ENCODE results near the gene TMEM259. TPM values are rescaled to one million over a fixed set of nuclear protein-coding genes. Genes with fewer than 3 reads are reported as not detected.

TMEM259 gene
- total RNA-seq, 1 donor from 2014 or later = 120 TPM

- TF ChIP-seq, protein P1, sequence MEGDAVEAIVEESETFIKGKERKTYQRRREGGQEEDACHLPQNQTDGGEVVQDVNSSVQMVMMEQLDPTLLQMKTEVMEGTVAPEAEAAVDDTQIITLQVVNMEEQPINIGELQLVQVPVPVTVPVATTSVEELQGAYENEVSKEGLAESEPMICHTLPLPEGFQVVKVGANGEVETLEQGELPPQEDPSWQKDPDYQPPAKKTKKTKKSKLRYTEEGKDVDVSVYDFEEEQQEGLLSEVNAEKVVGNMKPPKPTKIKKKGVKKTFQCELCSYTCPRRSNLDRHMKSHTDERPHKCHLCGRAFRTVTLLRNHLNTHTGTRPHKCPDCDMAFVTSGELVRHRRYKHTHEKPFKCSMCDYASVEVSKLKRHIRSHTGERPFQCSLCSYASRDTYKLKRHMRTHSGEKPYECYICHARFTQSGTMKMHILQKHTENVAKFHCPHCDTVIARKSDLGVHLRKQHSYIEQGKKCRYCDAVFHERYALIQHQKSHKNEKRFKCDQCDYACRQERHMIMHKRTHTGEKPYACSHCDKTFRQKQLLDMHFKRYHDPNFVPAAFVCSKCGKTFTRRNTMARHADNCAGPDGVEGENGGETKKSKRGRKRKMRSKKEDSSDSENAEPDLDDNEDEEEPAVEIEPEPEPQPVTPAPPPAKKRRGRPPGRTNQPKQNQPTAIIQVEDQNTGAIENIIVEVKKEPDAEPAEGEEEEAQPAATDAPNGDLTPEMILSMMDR (IDR thresholded peaks at IDR 0.05) = peak; percentile 92
These were observed 19.3 kb downstream of the TMEM259 start for GRCh38 chr19:1001538-1002166.

GRCh38 chr19:1000591-1001537, 20.1 kb downstream of the TMEM259 start:
- H3K27me3 Mint-ChIP-seq (ENCODE audit: low read depth) = peaks cover 28% of the 10 kb centered on the region
- peaks cover 6% of the 10 kb centered on the region for H3K4me1 Mint-ChIP-seq (ENCODE audit: low read depth)
- H3K9me3 Mint-ChIP-seq (ENCODE audit: low read depth) = no peaks in the 10 kb centered on the region
- no peak overlapping the region for H3K27ac Mint-ChIP-seq (ENCODE audit: unreplicated experiment)
- H3K36me3 Mint-ChIP-seq (ENCODE audit: low read depth) = no peaks in the 10 kb centered on the region
- H3K4me3 Mint-ChIP-seq (ENCODE audit: unreplicated experiment) = peak overlapping the region; percentile 40
- TF ChIP-seq, protein P1 (IDR thresholded peaks at IDR 0.05) = no peak
- DNase-seq (ENCODE audit: low spot score) = no peak

More at GRCh38 chr19:1001538-1002166, 19.3 kb downstream of the TMEM259 start:
- H3K4me3 Mint-ChIP-seq (ENCODE audit: unreplicated experiment) = no peak overlapping the region
- H3K27me3 Mint-ChIP-seq (ENCODE audit: low read depth) = peaks cover 25% of the 10 kb centered on the region
- H3K36me3 Mint-ChIP-seq (ENCODE audit: low read depth) = no peaks in the 10 kb centered on the region
- no peak overlapping the region for H3K27ac Mint-ChIP-seq (ENCODE audit: unreplicated experiment)
- H3K9me3 Mint-ChIP-seq (ENCODE audit: low read depth) = no peaks in the 10 kb centered on the region
- peaks cover 2% of the 10 kb centered on the region for H3K4me1 Mint-ChIP-seq (ENCODE audit: low read depth)
- DNase-seq (ENCODE audit: low spot score) = no peak

DNA sequence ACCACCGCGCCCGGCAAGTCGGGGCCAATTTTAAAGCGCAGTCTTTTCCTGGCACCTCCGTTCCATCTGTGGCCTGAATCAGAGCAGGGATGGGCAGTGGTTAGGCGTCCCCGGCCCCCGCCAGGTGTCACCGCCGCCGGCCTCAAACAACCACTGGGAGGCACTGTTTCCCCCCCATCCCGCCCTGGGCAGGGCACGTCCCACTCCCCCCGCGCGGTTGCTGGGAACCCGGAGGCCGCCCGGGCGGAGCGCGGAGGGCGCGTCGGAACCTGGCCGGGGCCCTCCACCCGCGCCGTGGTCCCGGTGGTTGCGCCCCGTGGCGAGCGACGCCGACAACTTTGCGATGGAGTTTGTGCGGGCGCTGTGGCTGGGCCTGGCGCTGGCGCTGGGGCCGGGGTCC, 20.8 kb downstream of the TMEM259 start, which contains the start of gene GRIN3B:
Gene GRIN3B, plus strand, starts transcription at position 325 of the 400 bp plus-strand sequence. Its CDS starts 19 bp downstream, at position 344.
- TF ChIP-seq, protein P1 (IDR thresholded peaks at IDR 0.05) = peak; percentile 79
- peak within 1 kb of the TSS; percentile 40 for H3K4me3 Mint-ChIP-seq (ENCODE audit: unreplicated experiment)
- H3K27ac Mint-ChIP-seq (ENCODE audit: unreplicated experiment) = no peak within 1 kb of the TSS
- no peaks in the 10 kb centered on the region for H3K9me3 Mint-ChIP-seq (ENCODE audit: low read depth)
- H3K36me3 Mint-ChIP-seq (ENCODE audit: low read depth) = no peaks in the 10 kb centered on the region
- DNase-seq (ENCODE audit: low spot score) = no peak
- H3K4me1 Mint-ChIP-seq (ENCODE audit: low read depth) = peaks cover 6% of the 10 kb centered on the region
- peaks cover 26% of the 10 kb centered on the region for H3K27me3 Mint-ChIP-seq (ENCODE audit: low read depth)

GRCh38 chr19:999379-999719, 21.6 kb downstream of the TMEM259 start:
- Mint-ChIP-seq H3K9me3 (ENCODE audit: low read depth) (no peaks in the 10 kb centered on the region), H3K4me1 (ENCODE audit: low read depth) (peaks cover 6% of the 10 kb centered on the region), H3K4me3 (ENCODE audit: unreplicated experiment) (peak overlapping the region; percentile 35), H3K36me3 (ENCODE audit: low read depth) (no peaks in the 10 kb centered on the region), H3K27ac (ENCODE audit: unreplicated experiment) (no peak overlapping the region), H3K27me3 (ENCODE audit: low read depth) (peaks cover 24% of the 10 kb centered on the region)
- no peak for DNase-seq (ENCODE audit: low spot score)
- TF ChIP-seq, protein P1 (IDR thresholded peaks at IDR 0.05) = no peak

- peaks cover 24% of the 10 kb centered on the region for H3K27me3 Mint-ChIP-seq (ENCODE audit: low read depth)
- H3K27ac Mint-ChIP-seq (ENCODE audit: unreplicated experiment) = no peak overlapping the region
- H3K9me3 Mint-ChIP-seq (ENCODE audit: low read depth) = no peaks in the 10 kb centered on the region
- TF ChIP-seq, protein P1 (IDR thresholded peaks at IDR 0.05) = no peak
- H3K4me1 Mint-ChIP-seq (ENCODE audit: low read depth) = peaks cover 6% of the 10 kb centered on the region
- no peak for DNase-seq (ENCODE audit: low spot score)
- no peak overlapping the region for H3K4me3 Mint-ChIP-seq (ENCODE audit: unreplicated experiment)
- H3K36me3 Mint-ChIP-seq (ENCODE audit: low read depth) = peaks cover 2% of the 10 kb centered on the region
These were observed 22.9 kb downstream of the TMEM259 start for GRCh38 chr19:998064-998463.

Data from chondrocyte (in vitro differentiated cells).